ENCODE data around the gene MYO1G. TPM values are rescaled to one million over a fixed set of nuclear protein-coding genes. Genes with fewer than 3 reads are reported as not detected.
"Not testable (repeated sequence)": the region's sequence is repeated elsewhere in the genome, so short reads cannot be mapped to it uniquely, and the experiment has no call there.

The MYO1G gene
- 0.11 TPM in 1 of 2 replicates, not detected in the other for total RNA-seq (2014; rRNA removed; shearing (Covaris generic))

- Histone ChIP-seq H3K27me3 (replicated peaks) (no peaks in the 10 kb centered on the region), H3K4me1 (replicated peaks) (peaks cover 25% of the 10 kb centered on the region), H3K27ac (peak within 1 kb of the TSS; percentile 77), H3K4me3 (no peak within 1 kb of the TSS), H3K36me3 (peaks cover 38% of the 10 kb centered on the region), H3K9me3 (replicated peaks) (no peaks in the 10 kb centered on the region)
- DNase-seq (ENCODE audit: low read depth in 1 of 2, low spot score in 2 of 2), result no peak
These were observed at the start of gene MYO1G for GRCh38 chr7:44978511-44979366. Gene MYO1G (minus strand): TSS chr7:44979015. CDS start chr7:44978961, 54 bp downstream.

- peaks cover 22% of the 10 kb centered on the region for H3K36me3 ChIP-seq
- no peaks in the 10 kb centered on the region for H3K27me3 ChIP-seq (replicated peaks)
- no peak for DNase-seq (ENCODE audit: low read depth in 1 of 2, low spot score in 2 of 2)
- H3K4me1 ChIP-seq (replicated peaks), result peaks cover 10% of the 10 kb centered on the region
- no peak overlapping the region for H3K4me3 ChIP-seq
- H3K9me3 ChIP-seq (replicated peaks), result no peaks in the 10 kb centered on the region
- H3K27ac ChIP-seq, result no peak overlapping the region
These were observed 49.5 kb upstream of the MYO1G start for GRCh38 chr7:45028138-45028919.

DNA sequence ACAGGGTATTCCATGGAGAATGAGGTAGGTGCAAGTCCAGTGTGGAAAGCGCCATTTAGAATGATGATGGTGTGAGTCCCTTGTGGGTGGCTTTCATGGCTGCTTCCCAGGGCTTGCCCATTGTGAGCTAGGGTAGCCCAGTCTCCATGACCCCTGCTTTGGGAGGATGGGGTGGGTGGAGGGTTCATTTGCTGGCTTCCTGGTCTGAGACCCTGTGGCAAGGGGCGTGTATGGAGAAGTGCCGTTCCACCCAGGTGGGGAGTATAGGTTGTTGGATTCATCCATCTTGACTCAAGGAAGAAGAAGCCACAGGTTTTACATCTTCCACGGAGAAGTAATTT is 48.9 kb upstream of the MYO1G start:
- Histone ChIP-seq H3K4me1 (replicated peaks) (peaks cover 10% of the 10 kb centered on the region), H3K27me3 (replicated peaks) (no peaks in the 10 kb centered on the region), H3K27ac (no peak overlapping the region), H3K9me3 (replicated peaks) (no peaks in the 10 kb centered on the region), H3K4me3 (no peak overlapping the region), H3K36me3 (peaks cover 22% of the 10 kb centered on the region)
- DNase-seq (ENCODE audit: low read depth in 1 of 2, low spot score in 2 of 2), result no peak

GRCh38 chr7:45026984-45027773 is 48.4 kb upstream of the MYO1G start:
- no peaks in the 10 kb centered on the region for H3K9me3 ChIP-seq (replicated peaks)
- no peaks in the 10 kb centered on the region for H3K27me3 ChIP-seq (replicated peaks)
- H3K4me1 ChIP-seq (replicated peaks), result peaks cover 10% of the 10 kb centered on the region
- peaks cover 22% of the 10 kb centered on the region for H3K36me3 ChIP-seq
- no peak for DNase-seq (ENCODE audit: low read depth in 1 of 2, low spot score in 2 of 2)
- H3K27ac ChIP-seq, result no peak overlapping the region
- no peak overlapping the region for H3K4me3 ChIP-seq

DNA sequence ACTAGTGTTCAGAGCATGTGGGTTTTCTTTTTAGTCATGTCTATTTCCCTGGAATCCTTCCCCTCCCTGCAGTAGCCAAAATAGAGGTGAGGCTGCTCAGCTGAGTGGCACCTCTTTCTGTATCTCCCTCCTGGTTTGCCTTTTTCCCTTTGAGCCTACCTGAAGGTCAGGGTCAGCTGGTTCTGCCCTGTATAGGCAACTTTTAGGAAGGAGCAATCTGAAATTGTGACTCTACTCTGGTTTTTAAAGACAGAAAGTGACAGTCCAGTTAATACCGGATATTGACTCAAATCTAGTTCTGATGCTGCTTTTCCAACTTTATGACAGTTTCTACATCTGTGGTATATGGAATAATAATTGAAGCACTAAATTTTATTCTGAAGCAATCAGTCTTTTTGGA is 47.2 kb upstream of the MYO1G start:
- Histone ChIP-seq H3K36me3 (peaks cover 22% of the 10 kb centered on the region), H3K27me3 (replicated peaks) (no peaks in the 10 kb centered on the region), H3K27ac (no peak overlapping the region), H3K4me3 (no peak overlapping the region), H3K9me3 (replicated peaks) (no peaks in the 10 kb centered on the region), H3K4me1 (replicated peaks) (peaks cover 18% of the 10 kb centered on the region)
- DNase-seq (ENCODE audit: low read depth in 1 of 2, low spot score in 2 of 2), result no peak

- Histone ChIP-seq H3K4me1 (replicated peaks) (peaks cover 20% of the 10 kb centered on the region), H3K36me3 (peaks cover 20% of the 10 kb centered on the region)
- not testable (repeated sequence) for H3K27me3 ChIP-seq (replicated peaks); H3K27ac ChIP-seq; H3K4me3 ChIP-seq; DNase-seq (ENCODE audit: low read depth in 1 of 2, low spot score in 2 of 2); H3K9me3 ChIP-seq (replicated peaks)
These were observed 46.7 kb upstream of the MYO1G start for GRCh38 chr7:45025473-45025872.

DNA sequence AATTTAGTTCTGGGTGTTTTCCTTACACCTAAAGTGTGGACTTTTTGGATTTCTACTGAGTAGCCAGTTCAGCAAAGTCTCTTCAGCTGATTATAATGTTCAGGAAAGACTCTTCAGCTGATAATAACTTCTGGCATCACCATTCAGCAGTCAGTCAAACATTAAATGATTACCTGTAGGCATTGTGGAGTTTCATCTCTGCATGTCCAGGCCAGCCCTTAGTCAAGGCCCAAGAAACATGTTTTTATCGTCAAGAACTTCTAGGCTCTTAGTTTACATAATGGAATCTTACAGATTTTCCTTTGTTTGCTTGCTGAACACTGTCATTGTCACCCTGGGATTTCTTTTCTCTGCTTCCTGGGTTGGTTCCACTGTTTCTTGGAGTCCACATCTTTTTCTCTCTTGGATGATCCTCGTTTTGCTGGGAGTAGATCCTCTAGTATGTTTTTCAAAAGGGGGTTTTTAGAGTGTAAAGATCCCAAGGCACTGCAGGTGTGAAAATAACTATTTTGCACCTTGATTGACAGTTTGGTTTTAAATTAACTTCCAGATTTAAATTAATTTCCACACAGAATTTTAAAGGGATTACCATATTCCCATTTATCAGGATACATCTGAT is 45.4 kb upstream of the MYO1G start:
- H3K4me3 ChIP-seq, result no peak overlapping the region
- H3K27me3 ChIP-seq (replicated peaks), result no peaks in the 10 kb centered on the region
- peaks cover 14% of the 10 kb centered on the region for H3K36me3 ChIP-seq
- peaks cover 20% of the 10 kb centered on the region for H3K4me1 ChIP-seq (replicated peaks)
- H3K9me3 ChIP-seq (replicated peaks), result no peaks in the 10 kb centered on the region
- no peak overlapping the region for H3K27ac ChIP-seq
- DNase-seq (ENCODE audit: low read depth in 1 of 2, low spot score in 2 of 2), result no peak

DNA sequence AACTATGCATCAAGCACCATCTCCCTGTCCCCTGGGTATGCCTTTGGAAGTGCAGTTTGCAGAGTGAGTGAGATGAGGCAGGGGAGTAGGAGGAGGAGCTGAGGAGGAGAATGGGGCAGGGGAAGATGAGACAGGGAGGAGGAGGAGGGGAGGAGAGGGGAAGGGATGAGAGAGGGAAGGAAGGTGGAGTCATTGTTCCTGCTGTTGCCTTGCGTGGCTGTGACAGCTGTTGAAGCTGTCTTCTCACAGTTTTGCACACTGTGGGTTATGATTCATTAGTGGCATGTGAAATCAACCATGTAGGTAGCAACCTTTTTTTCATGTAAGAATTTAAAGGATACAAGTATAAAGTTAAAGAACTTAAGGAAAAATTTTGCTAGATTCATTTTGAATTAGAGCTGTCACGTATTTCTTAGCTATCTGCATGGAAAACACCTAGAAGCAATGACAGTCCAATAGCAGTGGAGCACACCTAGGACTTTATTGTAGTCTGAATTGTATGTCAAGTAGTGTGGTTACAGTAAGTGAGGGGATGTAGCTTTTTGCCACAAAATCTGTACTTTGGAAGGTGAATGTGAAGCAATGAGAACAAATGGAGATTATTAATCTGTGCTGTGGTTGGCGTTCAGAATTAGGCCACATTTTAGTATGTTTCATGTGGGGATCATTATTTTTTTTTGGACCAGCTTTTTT is 42.9 kb upstream of the MYO1G start:
- no peak overlapping the region for H3K27ac ChIP-seq
- peaks cover 11% of the 10 kb centered on the region for H3K4me1 ChIP-seq (replicated peaks)
- H3K27me3 ChIP-seq (replicated peaks), result no peaks in the 10 kb centered on the region
- no peaks in the 10 kb centered on the region for H3K9me3 ChIP-seq (replicated peaks)
- peaks cover 14% of the 10 kb centered on the region for H3K36me3 ChIP-seq
- H3K4me3 ChIP-seq, result no peak overlapping the region
- DNase-seq (ENCODE audit: low read depth in 1 of 2, low spot score in 2 of 2), result peak in 1 of 2 experiments; percentile 23

GRCh38 chr7:45020915-45021314 is 42.1 kb upstream of the MYO1G start:
- Histone ChIP-seq H3K36me3 (peaks cover 12% of the 10 kb centered on the region), H3K27ac (no peak overlapping the region), H3K4me3 (no peak overlapping the region), H3K27me3 (replicated peaks) (no peaks in the 10 kb centered on the region), H3K4me1 (replicated peaks) (peaks cover 11% of the 10 kb centered on the region), H3K9me3 (replicated peaks) (no peaks in the 10 kb centered on the region)
- no peak for DNase-seq (ENCODE audit: low read depth in 1 of 2, low spot score in 2 of 2)

DNA sequence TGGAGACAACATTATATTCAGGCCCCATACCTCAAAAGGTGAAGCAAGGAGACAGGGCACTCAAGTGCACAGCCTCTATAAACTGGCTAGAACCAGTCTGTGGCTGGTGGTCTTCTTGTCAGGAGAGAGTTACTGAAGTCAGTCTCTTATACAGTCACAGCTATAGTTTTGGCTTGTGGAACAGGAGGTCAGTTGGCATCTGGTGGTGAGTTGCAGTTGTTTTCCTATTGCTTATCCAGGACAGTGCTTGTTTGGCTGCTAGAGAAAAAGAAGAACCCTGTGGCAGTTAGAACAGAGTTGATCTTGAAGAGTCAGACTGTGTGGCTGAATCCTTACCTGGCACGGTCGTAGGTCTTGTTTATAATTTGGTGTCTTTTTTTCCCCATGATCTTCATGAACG is 38.4 kb upstream of the MYO1G start:
- H3K27ac ChIP-seq, result no peak overlapping the region
- no peaks in the 10 kb centered on the region for H3K27me3 ChIP-seq (replicated peaks)
- H3K36me3 ChIP-seq, result peaks cover 23% of the 10 kb centered on the region
- no peak overlapping the region for H3K4me3 ChIP-seq
- peaks cover 11% of the 10 kb centered on the region for H3K4me1 ChIP-seq (replicated peaks)
- no peaks in the 10 kb centered on the region for H3K9me3 ChIP-seq (replicated peaks)
- DNase-seq (ENCODE audit: low read depth in 1 of 2, low spot score in 2 of 2), result no peak

DNA sequence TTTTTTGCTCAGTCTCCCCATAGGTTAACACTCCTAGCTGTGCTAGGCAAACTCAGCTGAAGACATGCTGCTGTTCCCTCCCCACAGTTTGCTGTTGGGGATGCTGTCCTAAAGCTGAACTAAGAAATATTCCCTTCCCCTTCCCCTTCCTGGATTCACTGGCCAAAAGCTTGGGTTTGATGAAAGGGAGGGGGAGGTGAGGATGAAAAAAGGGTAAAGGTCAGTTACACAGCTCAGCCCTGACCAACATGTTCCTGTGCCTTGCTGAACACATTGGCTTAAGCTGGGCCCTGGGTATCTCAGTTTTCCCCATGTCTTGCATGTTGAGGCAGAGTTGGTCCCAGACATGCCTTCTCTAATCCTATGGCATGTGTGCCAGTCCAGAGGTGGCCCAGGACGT is 36.5 kb upstream of the MYO1G start:
- Histone ChIP-seq H3K27me3 (replicated peaks) (no peaks in the 10 kb centered on the region), H3K9me3 (replicated peaks) (no peaks in the 10 kb centered on the region), H3K4me3 (no peak overlapping the region), H3K36me3 (peaks cover 26% of the 10 kb centered on the region), H3K27ac (no peak overlapping the region), H3K4me1 (replicated peaks) (no peaks in the 10 kb centered on the region)
- no peak for DNase-seq (ENCODE audit: low read depth in 1 of 2, low spot score in 2 of 2)

- no peaks in the 10 kb centered on the region for H3K9me3 ChIP-seq (replicated peaks)
- no peaks in the 10 kb centered on the region for H3K4me1 ChIP-seq (replicated peaks)
- H3K4me3 ChIP-seq, result no peak overlapping the region
- H3K36me3 ChIP-seq, result peaks cover 28% of the 10 kb centered on the region
- H3K27me3 ChIP-seq (replicated peaks), result no peaks in the 10 kb centered on the region
- H3K27ac ChIP-seq, result no peak overlapping the region
- DNase-seq (ENCODE audit: low read depth in 1 of 2, low spot score in 2 of 2), result no peak
These were observed 34.7 kb upstream of the MYO1G start for GRCh38 chr7:45013465-45013967.
